Caco-2 (cell line): ENCODE data around the gene CNDP1. TPM values are rescaled to one million over a fixed set of nuclear protein-coding genes. Genes with fewer than 3 reads are reported as not detected.
A peak's percentile ranks its signal among the peaks of the same experiment; 100 is the strongest.

Experiments
- BruUV-seq: library from RNA; stranded (reverse); fragments of 400-500 nt; replicated peaks from 2 replicates; lab custom pipeline; 2021; lab: Mats Ljungman, UMichigan
- CTCF ChIA-PET: fragments of 300-600 bp; sonication (Branson Sonifier 250); formaldehyde crosslinking; loops from one replicate; lab custom pipeline; 2022; ENCODE audit warnings: antibody characterized with exemption; lab: Charles Lee
- POLR2A ChIA-PET: fragments of 300-600 bp; sonication (Branson Sonifier 250); formaldehyde crosslinking; loops from one replicate; lab custom pipeline; 2022; ENCODE audit warnings: antibody characterized with exemption; lab: Charles Lee
- DNase-seq, 2 experiments: peaks; one replicate each; pipeline versions ENCODE4 v3.0.0 to v3.0.0-alpha.2; 2020 to 2022
- H3K27me3 ChIP-seq: replicated peaks from 2 replicates; pipeline ENCODE4 v1.6.0; 2011; ENCODE audit warnings: low read length; ENCODE audit not compliant: control insufficient read depth, insufficient read depth
- H3K36me3 ChIP-seq: 2 replicates; pipeline ENCODE4 v1.5.1; 2011; ENCODE audit warnings: low read length; ENCODE audit not compliant: control insufficient read depth, insufficient read depth
- H3K4me1 ChIP-seq: fragments of 250-450 bp; sonication (Bioruptor Pico); 2 replicates; pipeline ENCODE4 v1.5.1; 2020; ENCODE audit warnings: mild to moderate bottlenecking
- H3K4me3 ChIP-seq: 2 replicates; pipeline ENCODE4 v1.5.1; 2011; ENCODE audit warnings: low read depth, mild to moderate bottlenecking, control low read depth, low read length
- H3K9me3 ChIP-seq: fragments of 250-450 bp; sonication (Bioruptor Pico); 2 replicates; pipeline ENCODE4 v1.5.1; 2020; ENCODE audit warnings: mild to moderate bottlenecking, moderate library complexity
- H3K27ac Mint-ChIP-seq: one replicate; pipeline ENCODE4 v1.8.0; 2022; ENCODE audit warnings: mixed read lengths; ENCODE audit not compliant: unreplicated experiment
- H3K27me3 Mint-ChIP-seq: one replicate; pipeline ENCODE4 v1.8.0; 2022; ENCODE audit warnings: mixed read lengths; ENCODE audit not compliant: insufficient read depth, unreplicated experiment
- H3K36me3 Mint-ChIP-seq: one replicate; pipeline ENCODE4 v1.8.0; 2022; ENCODE audit warnings: mild to moderate bottlenecking, mixed read lengths; ENCODE audit not compliant: insufficient read depth, unreplicated experiment
- H3K4me1 Mint-ChIP-seq: one replicate; pipeline ENCODE4 v1.8.0; 2022; ENCODE audit warnings: low read depth, mixed read lengths; ENCODE audit not compliant: unreplicated experiment
- H3K4me3 Mint-ChIP-seq: one replicate; pipeline ENCODE4 v1.8.0; 2022; ENCODE audit warnings: mild to moderate bottlenecking, moderate library complexity, mixed read lengths; ENCODE audit not compliant: unreplicated experiment
- H3K9me3 Mint-ChIP-seq: one replicate; pipeline ENCODE4 v1.8.0; 2022; ENCODE audit warnings: mixed read lengths; ENCODE audit not compliant: unreplicated experiment
- CTCF ChIP-seq, 2 experiments: fragments of 200-600 bp in 1 of 2; IDR thresholded peaks; 1 replicate in 1 of 2; 2 replicates in 1 of 2; pipeline versions ENCODE4 v1.5.1 to v1.8.0; 2011 to 2022; ENCODE audit warnings: antibody characterized with exemption in 1 of 2, control low read depth in 1 of 2, inconsistent platforms in 1 of 2, low read depth in 1 of 2, low read length in 1 of 2, mild to moderate bottlenecking in 1 of 2, moderate library complexity in 1 of 2; ENCODE audit not compliant: insufficient read depth in 1 of 2, severe bottlenecking in 1 of 2, unreplicated experiment in 1 of 2
- intact Hi-C: fragments of 100-400 bp; cut with micrococcal nuclease; formaldehyde crosslinking; loops from one replicate; pipeline ENCODE4 v1.10.0; 2022; ENCODE audit not compliant: unreplicated experiment
- total RNA-seq: library from RNA; stranded (reverse); gene quantifications from 2 replicates; pipeline ENCODE4 v1.2.3, GENCODE V29; 2022

CNDP1 gene
- total RNA-seq, 1 experiment from 2014 or later = 0.48 TPM

GRCh38 chr18:74598350-74599001, 64.2 kb downstream of the CNDP1 start:
- no peak for TF ChIP-seq CTCF (IDR thresholded peaks at IDR 0.05; ENCODE audit: insufficient read depth in 1 of 2, low read depth in 1 of 2, low read length in 1 of 2, severe bottlenecking in 1 of 2, unreplicated experiment in 1 of 2)
- no peaks in the 10 kb centered on the region for H3K36me3 Mint-ChIP-seq
- Histone ChIP-seq H3K9me3 (no peaks in the 10 kb centered on the region), H3K4me1 (0 out of 2 replicates have a peak, but pooled peaks cover 4% of the 10 kb centered on the region), H3K27me3 (no peaks in the 10 kb centered on the region), H3K4me3 (peak overlapping the region; percentile 82), H3K36me3 (no peaks in the 10 kb centered on the region)
- no peaks in the 10 kb centered on the region for H3K27me3 Mint-ChIP-seq
- intact Hi-C loops = no loop called here
- ChIA-PET POLR2A (no interaction called here), CTCF (interaction anchor here (0.6 kb wide), 1 partner anchor 47 kb away, joined by 3 read pairs; no protein-coding TSS in a partner anchor)
- peak overlapping the region; percentile 73 for H3K27ac Mint-ChIP-seq
- DNase-seq = peak; percentile 39 to 45
- no peaks in the 10 kb centered on the region for H3K4me1 Mint-ChIP-seq
- BruUV-seq = no TSS peak
- no peaks in the 10 kb centered on the region for H3K9me3 Mint-ChIP-seq
- peak overlapping the region; percentile 83 for H3K4me3 Mint-ChIP-seq

GRCh38 chr18:74604361-74604760, 70.1 kb downstream of the CNDP1 start:
- H3K27me3 ChIP-seq = no peaks in the 10 kb centered on the region
- CTCF ChIA-PET = no interaction called here
- Mint-ChIP-seq H3K4me3 (no peak overlapping the region), H3K4me1 (no peaks in the 10 kb centered on the region), H3K9me3 (no peaks in the 10 kb centered on the region), H3K27me3 (no peaks in the 10 kb centered on the region), H3K36me3 (no peaks in the 10 kb centered on the region), H3K27ac (no peak overlapping the region)
- POLR2A ChIA-PET = no interaction called here
- no peak for DNase-seq
- no peaks in the 10 kb centered on the region for H3K4me1 ChIP-seq
- BruUV-seq = no TSS peak
- no peak for TF ChIP-seq CTCF (IDR thresholded peaks at IDR 0.05; ENCODE audit: insufficient read depth in 1 of 2, low read depth in 1 of 2, low read length in 1 of 2, severe bottlenecking in 1 of 2, unreplicated experiment in 1 of 2)
- intact Hi-C loops = no loop called here
- H3K9me3 ChIP-seq = no peaks in the 10 kb centered on the region
- no peaks in the 10 kb centered on the region for H3K36me3 ChIP-seq
- H3K4me3 ChIP-seq = no peak overlapping the region

- no peak for DNase-seq
- ChIA-PET POLR2A (no interaction called here), CTCF (no interaction called here)
- Histone ChIP-seq H3K36me3 (no peaks in the 10 kb centered on the region), H3K9me3 (no peaks in the 10 kb centered on the region), H3K4me1 (no peaks in the 10 kb centered on the region), H3K4me3 (no peak overlapping the region), H3K27me3 (no peaks in the 10 kb centered on the region)
- intact Hi-C loops = no loop called here
- no peaks in the 10 kb centered on the region for H3K9me3 Mint-ChIP-seq
- no peak overlapping the region for H3K27ac Mint-ChIP-seq
- TF ChIP-seq CTCF (IDR thresholded peaks at IDR 0.05; ENCODE audit: insufficient read depth in 1 of 2, low read depth in 1 of 2, low read length in 1 of 2, severe bottlenecking in 1 of 2, unreplicated experiment in 1 of 2) = no peak
- H3K4me3 Mint-ChIP-seq = no peak overlapping the region
- no peaks in the 10 kb centered on the region for H3K36me3 Mint-ChIP-seq
- no peaks in the 10 kb centered on the region for H3K27me3 Mint-ChIP-seq
- no TSS peak for BruUV-seq
- H3K4me1 Mint-ChIP-seq = no peaks in the 10 kb centered on the region
Measured at GRCh38 chr18:74604774-74605173, 70.5 kb downstream of the CNDP1 start.
